T47D (cell line): ENCODE results near the gene GCGR.

Experiments used
- DNase-seq, 2 experiments: peaks; one replicate each; pipeline versions ENCODE4 v3.0.0 to v3.0.0-alpha.2; 2011 to 2012; ENCODE audit warnings: low read depth in 1 of 2, low spot score in 1 of 2
- JUND ChIP-seq: IDR thresholded peaks from 2 replicates; pipeline ENCODE4 v1.6.1; 2012; ENCODE audit warnings: low read depth
- in situ Hi-C: cut with HindIII; loops from 2 replicates; pipeline ENCODE4 v1.10.0; 2016; ENCODE audit warnings: low sequenced_read_pairs, low pct_unique_long_range_greater_than_20kb

The GCGR gene

DNA sequence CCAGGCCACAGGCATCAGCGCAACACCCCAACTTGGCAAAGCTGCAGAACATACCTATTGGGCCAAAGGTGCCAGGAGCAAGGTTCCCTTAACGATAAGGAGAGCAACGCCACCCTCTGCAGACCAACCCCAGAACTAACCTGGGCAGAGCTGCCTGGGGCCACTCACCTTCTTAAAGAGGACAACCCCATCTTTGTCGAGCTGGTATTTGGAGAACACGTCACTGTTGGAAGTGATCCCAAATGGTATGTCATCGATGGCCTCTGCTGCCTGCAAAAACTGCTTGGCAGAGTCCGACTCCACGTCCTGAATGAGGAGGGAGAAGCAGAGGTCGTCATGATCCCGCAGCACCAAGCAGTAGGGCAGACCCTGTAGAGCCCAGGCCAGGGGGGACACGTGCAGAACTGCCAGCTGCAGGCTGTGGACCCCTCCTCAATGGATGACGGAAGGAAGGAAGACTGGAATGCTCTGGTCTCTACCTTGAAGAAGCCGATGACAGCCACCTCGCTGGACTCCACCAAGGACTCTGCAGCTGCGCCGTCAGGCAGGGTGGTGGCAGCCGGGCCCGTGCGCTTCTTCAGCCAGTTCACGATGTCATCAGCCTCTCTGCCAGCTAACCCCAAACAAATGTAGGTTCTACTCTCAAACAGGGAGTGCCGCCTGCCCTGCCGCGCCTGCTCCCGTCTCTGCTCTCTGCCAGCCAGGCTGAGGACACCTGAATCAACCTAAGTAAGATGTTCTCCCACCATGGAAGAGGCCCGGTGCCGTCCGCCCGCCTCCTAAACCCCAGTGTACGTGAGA, 51.2 kb downstream of the GCGR start:
- TF ChIP-seq JUND, result no peak
- peak in 1 of 2 experiments; percentile 63 for DNase-seq
- in situ Hi-C loops, result no loop called here

DNA sequence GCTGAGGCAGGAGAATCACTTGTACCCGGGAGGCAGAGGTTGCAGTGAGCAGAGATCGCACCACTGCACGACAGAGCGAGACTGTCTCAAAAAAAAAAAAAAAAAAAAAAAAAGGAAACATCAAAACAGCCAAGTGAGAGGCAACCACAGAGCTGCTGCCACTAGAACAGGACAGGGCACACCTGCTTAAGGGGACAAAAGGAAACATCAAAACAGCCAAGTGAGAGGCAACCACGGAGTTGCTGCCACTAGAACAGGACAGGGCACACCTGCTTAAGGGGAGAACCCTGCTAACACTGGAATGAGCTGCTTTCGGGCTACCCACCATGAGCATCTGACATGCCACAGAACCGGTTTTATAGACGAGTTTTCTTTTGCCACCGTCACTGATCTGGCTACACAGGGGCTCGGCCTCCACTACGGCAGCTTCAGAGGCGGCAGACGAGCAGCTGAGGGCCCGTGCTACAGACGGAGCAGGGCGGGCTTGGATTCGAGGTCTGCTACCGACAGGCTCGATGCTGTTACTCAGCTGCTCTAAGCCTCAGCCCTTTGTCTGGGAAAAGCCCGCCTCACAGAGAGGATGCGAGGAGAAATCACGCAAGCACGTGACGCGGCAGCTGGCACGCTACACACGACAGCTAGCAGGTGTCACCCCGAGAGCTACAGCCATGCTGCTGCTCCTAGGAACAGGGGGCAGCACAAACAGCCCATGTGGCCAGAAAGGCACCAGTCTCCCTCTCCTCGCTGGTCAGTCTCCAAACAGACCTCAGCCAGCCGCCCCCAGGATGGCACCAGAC, 54.4 kb downstream of the GCGR start:
- no peak for TF ChIP-seq JUND
- in situ Hi-C loops, result no loop called here
- no peak for DNase-seq

DNA sequence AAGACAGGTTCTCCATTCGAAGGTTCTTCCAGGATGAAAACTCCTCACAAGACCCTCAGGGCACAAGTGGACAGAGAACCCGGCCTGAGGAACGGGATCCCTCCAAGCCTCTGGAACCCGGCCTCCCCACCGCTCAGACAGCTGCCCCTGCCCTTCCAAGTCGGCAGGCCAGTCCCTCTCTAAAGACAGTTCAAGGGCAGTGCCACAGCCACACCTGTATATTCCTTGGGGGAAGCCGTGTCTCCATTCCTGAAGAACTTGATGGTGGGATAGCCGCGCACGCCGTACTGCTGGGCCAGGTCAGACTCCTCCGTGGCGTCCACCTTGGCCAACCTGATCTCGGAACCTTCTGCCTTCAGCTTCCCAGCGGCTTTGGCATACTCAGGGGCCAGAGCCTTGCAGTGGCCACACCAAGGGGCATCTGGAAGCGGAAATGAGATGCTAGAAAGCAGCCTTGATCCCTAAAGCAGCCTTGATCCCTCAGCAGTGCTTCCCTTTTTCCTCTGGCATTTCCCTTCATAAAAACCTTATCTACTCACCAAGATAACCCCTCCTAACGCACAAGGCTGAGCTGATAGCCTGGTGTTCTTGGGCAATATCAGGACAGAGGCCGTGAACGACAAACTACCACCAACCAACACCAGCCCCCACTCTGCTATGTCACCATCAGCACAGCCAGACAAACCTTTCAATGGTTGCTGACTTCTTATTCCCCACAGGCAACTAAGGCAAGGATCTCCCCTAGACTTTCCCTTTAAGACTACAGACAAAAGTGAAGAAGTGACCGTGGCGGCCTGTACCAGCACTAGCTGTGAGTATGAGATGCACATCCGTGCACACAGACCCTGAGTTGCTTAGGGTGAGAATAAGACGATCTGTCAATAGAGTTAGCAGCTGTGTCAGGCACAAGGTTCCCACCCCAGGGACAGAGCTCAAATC, 55.3 kb downstream of the GCGR start:
- DNase-seq, result no peak
- in situ Hi-C loops, result no loop called here
- no peak for TF ChIP-seq JUND

DNA sequence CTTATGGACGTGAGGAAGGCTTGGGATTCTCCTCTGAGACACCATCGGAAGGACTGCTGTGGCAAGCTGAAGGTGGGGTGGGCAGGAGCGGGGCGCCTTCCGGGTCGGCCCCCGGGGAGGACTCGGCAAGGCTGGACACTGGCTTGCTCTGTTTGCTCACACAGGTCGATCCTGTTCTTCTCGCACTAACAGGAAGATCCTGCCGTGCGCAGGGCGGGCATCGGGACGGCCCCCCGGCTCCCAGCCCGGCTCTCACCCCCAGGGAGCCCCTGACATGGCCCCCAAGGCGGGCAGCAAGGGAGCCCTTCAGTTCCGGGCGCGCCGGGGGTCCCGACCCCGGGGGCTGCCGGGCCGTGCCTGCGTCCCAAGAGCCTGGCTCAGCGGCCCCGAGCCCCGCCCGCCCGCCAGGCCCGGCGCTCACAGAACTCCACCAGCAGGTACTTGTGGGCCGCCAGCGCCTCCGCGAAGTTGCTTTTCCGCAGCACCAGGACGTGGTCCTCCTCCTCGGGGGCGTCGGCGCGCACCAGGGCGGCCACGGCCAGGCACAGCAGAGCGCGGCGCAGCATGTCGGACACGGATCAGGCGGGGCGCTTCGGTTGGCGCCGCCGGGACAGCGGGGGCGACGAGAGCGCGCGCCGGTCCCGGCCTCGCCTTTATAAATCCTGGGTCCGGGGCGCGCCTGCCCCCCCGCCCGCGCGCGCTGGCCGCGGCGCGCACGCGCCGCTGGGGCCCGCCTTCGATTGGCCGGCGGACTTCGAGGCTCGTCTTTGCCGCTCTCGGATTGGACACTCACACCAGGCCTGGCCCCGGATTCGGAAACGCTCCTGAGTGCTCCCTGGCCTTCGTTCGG, 56.2 kb downstream of the GCGR start, which contains the start of gene P4HB:
Gene P4HB, minus strand, starts transcription at position 630 of the 850 bp plus-strand sequence. Its CDS starts 64 bp downstream, at position 566.
- peak in 1 of 2 experiments; percentile 75 for DNase-seq
- no peak for TF ChIP-seq JUND
- in situ Hi-C loops, result no loop called here

DNA sequence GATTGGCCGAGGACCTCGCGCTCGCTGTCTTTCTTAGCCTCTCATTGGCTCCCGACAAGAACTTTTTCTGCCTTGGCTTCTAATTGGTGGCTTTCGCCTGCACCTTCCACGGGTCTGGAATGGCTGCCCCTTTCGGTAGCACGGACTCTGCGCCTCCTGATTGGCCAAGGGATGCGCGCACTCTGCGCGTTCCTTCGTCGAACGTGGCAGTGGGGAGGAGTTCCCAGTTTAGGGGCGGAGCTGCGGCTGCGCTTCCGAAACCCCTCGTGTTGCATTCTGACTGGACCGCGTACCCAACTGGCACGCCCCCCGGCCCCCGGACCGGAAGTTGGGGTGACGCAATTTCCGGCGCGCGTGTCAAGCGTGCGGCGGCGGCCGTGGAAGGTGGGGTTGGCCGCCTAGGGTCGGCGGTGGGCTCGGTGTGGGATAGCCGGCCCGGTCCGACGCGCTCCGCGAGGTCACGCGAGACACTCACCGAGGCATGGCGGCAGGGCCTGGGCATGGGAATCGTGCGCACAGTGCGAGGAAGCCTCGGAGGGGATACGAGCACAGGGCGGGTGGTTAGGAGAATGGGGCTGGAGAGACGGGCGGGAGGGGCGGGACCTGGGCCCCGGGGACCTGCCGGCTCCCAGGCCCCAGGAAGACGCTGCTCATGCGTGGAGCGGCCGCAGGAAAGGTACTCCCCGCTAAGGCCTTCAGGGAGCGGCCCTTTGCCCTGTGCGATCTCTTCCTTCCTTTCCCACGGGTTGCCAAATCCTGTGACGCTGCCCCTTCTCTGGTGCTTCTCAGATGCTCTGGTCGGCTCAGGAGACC, 57.0 kb downstream of the GCGR start:
- in situ Hi-C loops, result no loop called here
- no peak for TF ChIP-seq JUND
- peak; percentile 100 for DNase-seq

DNA sequence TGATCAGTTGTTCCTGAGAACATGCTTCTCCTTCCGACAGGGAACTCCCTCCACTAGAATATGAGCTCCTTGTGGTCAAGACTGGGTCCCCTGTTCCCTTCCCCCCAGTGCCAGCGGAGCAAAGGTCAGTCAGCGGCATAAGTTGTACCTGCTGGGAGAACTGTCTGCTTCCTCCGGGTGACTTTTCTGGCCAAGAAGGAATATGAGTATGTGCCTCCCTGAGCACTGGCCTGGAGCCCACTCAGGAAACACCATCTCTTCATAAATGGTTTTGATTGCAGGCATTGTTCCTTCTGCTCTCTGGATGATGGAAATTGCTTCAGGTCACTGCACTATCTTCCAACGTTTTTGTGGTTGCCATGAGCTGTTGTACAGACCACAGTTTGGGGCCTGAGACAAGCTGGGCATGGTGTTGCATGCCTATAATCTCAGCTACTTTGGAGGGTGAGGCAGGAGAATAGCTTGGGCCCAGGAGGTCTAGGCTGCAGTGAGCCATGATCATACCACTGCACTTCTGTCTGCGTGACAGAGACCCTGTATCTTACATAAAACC, 59.2 kb downstream of the GCGR start:
- in situ Hi-C loops, result no loop called here
- no peak for TF ChIP-seq JUND
- DNase-seq, result no peak
